GM12878 (cell line): Measurements from ENCODE around the gene ANKRD30B. TPM values are rescaled to one million over a fixed set of nuclear protein-coding genes. Genes with fewer than 3 reads are reported as not detected.
"Not testable (repeated sequence)": the region's sequence is repeated elsewhere in the genome, so short reads cannot be mapped to it uniquely, and the experiment has no call there.

ENCODE experiments used
- ATAC-seq: fragments of 200-7000 bp; cut with Tn5 transposase; 3 replicates; pipeline ENCODE4 v1.9.1; 2020; ENCODE audit warnings: mild to moderate bottlenecking, moderate library complexity
- BruUV-seq: library from RNA; stranded (reverse); fragments of 400-500 nt; replicated peaks from 2 replicates; lab custom pipeline; 2021; lab: Mats Ljungman, UMichigan
- CTCF ChIA-PET: fragments of 300-600 bp; sonication (Branson Sonifier 250); formaldehyde crosslinking; extraction: SDS; loops from one replicate; lab custom pipeline; 2021; ENCODE audit warnings: inconsistent platforms; lab: Yijun Ruan, JAX
- POLR2A ChIA-PET: fragments of 350-600 bp; formaldehyde crosslinking; extraction: SDS; loops from one replicate; lab custom pipeline; 2021; ENCODE audit warnings: inconsistent platforms; lab: Charles Lee
- RAD21 ChIA-PET: fragments of 300-600 bp; sonication (Branson Sonifier 250); formaldehyde crosslinking; loops from one replicate; lab custom pipeline; 2023; ENCODE audit warnings: antibody characterized with exemption; ENCODE audit not compliant: unreplicated experiment; lab: Charles Lee
- SMC1A ChIA-PET: fragments of 300-600 bp; sonication (Branson Sonifier 250); formaldehyde crosslinking; loops from one replicate; lab custom pipeline; 2023; ENCODE audit not compliant: unreplicated experiment, uncharacterized antibody; lab: Charles Lee
- DNase-seq: peaks from one replicate; pipeline ENCODE4 v3.0.0-alpha.2; 2011; ENCODE audit warnings: low read depth, low spot score
- FAIRE-seq: peaks from 3 replicates; lab custom pipeline; 2011; peaks lifted over from hg19 to GRCh38; lab: Jason Lieb, UNC
- H2AFZ ChIP-seq: 2 replicates; pipeline ENCODE4 v1.6.0; 2011; ENCODE audit warnings: low read depth, low read length, control low read depth; ENCODE audit not compliant: control insufficient read depth
- H3K27ac ChIP-seq: 2 replicates; pipeline ENCODE4 v1.5.1; 2011; ENCODE audit warnings: control low read depth; ENCODE audit not compliant: control insufficient read depth, insufficient read depth
- H3K27me3 ChIP-seq, 2 experiments: replicated peaks in 1 of 2; 2 replicates each; pipeline versions ENCODE4 v1.6.0 to v1.6.1; 2011; ENCODE audit warnings: low read length in 1 of 2; ENCODE audit not compliant: control insufficient read depth in 2 of 2, insufficient read depth in 2 of 2
- H3K36me3 ChIP-seq, 2 experiments: 2 replicates each; pipeline ENCODE4 v1.5.1; 2011; ENCODE audit warnings: low read length in 1 of 2; ENCODE audit not compliant: control insufficient read depth in 2 of 2, insufficient read depth in 2 of 2
- H3K4me1 ChIP-seq: 2 replicates; pipeline ENCODE4 v1.6.1; 2011; ENCODE audit warnings: mild to moderate bottlenecking, low read length, moderate library complexity, mixed read lengths; ENCODE audit not compliant: control insufficient read depth, insufficient read depth
- H3K4me2 ChIP-seq: 2 replicates; pipeline ENCODE4 v1.6.0; 2011; ENCODE audit warnings: control low read depth; ENCODE audit not compliant: control insufficient read depth, insufficient read depth
- H3K4me3 ChIP-seq: fragments of 200-600 bp; sonication (generic); 2 replicates; pipeline ENCODE4 v1.5.1; 2016
- H3K79me2 ChIP-seq: 2 replicates; pipeline ENCODE4 v1.6.0; 2011; ENCODE audit warnings: low read length; ENCODE audit not compliant: control insufficient read depth, insufficient read depth
- H3K9ac ChIP-seq: 2 replicates; pipeline ENCODE4 v1.8.0; 2011; ENCODE audit warnings: low read length, control low read depth, mixed read lengths; ENCODE audit not compliant: control insufficient read depth, insufficient read depth
- H3K9me3 ChIP-seq: replicated peaks from 3 replicates; pipeline ENCODE4 v1.5.1; 2011; ENCODE audit warnings: mild to moderate bottlenecking, low read length; ENCODE audit not compliant: control insufficient read depth, insufficient read depth
- H4K20me1 ChIP-seq: 2 replicates; pipeline ENCODE4 v1.6.0; 2011; ENCODE audit not compliant: control insufficient read depth, insufficient read depth
- WRNIP1 ChIP-seq: IDR thresholded peaks from 2 replicates; pipeline ENCODE4 v1.6.1; 2011; ENCODE audit warnings: low read depth, low read length, improper control_type of control experiment, borderline replicate concordance
- ZBED1 ChIP-seq: IDR thresholded peaks from 2 replicates; pipeline ENCODE4 v1.6.1; 2016; ENCODE audit warnings: borderline replicate concordance
- WGBS: methylation state at CpG from one replicate; pipeline ENCODE4 v1.1.6; 2016; ENCODE audit warnings: low lambda C conversion rate; ENCODE audit not compliant: insufficient replicate concordance, insufficient coverage; ENCODE audit errors: missing lambda C conversion rate; 5-methylcytosine and 5-hydroxymethylcytosine counted together
- in situ Hi-C: fragments of 300-500 bp; cut with MboI; formaldehyde crosslinking; loops from 9 replicates; pipeline ENCODE4 v1.14.3; 2018; ENCODE audit warnings: mixed read lengths
- intact Hi-C: fragments of 100-400 bp; cut with micrococcal nuclease; formaldehyde crosslinking; loops from one replicate; pipeline ENCODE4 v1.14.2; 2022; ENCODE audit not compliant: unreplicated experiment
- polyA plus RNA-seq, 11 experiments: library from polyadenylated mRNA; depleted of rRNA in 4 of 11; unstranded in 6 of 11; stranded (reverse) in 5 of 11; fragments of >200 nt; fragmentation: Nextera tagmentation in 4 of 11; fragmentation: Illumina TruSeq in 1 of 11; extraction: Ambion mirVana in 4 of 11; extraction: Trizol in 1 of 11; gene quantifications; 1 replicate in 1 of 11; 2 replicates in 10 of 11; pipeline versions ENCODE4 v1.2.1 to v1.2.3, GENCODE V29; 2011 to 2016; ENCODE audit warnings: inconsistent platforms in 2 of 11, missing spikeins in 2 of 11, low read depth in 1 of 11
- total RNA-seq, 4 experiments: library from RNA; depleted of rRNA in 3 of 4; stranded (reverse); fragments of >200 nt in 3 of 4; fragmentation: Illumina TruSeq in 1 of 4; extraction: Trizol in 1 of 4; gene quantifications; 2 replicates each; pipeline versions ENCODE4 v1.2.1 to v1.2.3, GENCODE V29; 2013 to 2021

Gene ANKRD30B
- total and polyA plus RNA-seq, 10 of the 15 experiments (the other 5 are each of a cell fraction or from before 2014, with no cell fraction given) = not detected

- TF ChIP-seq ZBED1 (no peak), WRNIP1 (no peak)
These were observed 36.2 kb downstream of the ANKRD30B start (continued) for GRCh38 chr18:14784133-14784532.

GRCh38 chr18:14796876-14797275 is 48.9 kb downstream of the ANKRD30B start:
- H3K4me1 ChIP-seq, FAIRE-seq, POLR2A ChIA-PET, H3K27me3 ChIP-seq, H3K36me3 ChIP-seq, intact Hi-C loops, H3K4me2 ChIP-seq, H4K20me1 ChIP-seq, BruUV-seq, RAD21 ChIA-PET, H3K27ac ChIP-seq, H3K4me3 ChIP-seq, DNase-seq, H3K79me2 ChIP-seq, in situ Hi-C loops, CTCF ChIA-PET, H3K9ac ChIP-seq, ATAC-seq, H3K9me3 ChIP-seq, SMC1A ChIA-PET, H2AFZ ChIP-seq: not testable (repeated sequence)
- 31% methylated on average over 3 of the region's 3 CpGs for WGBS

GRCh38 chr18:14797969-14798764 is 50.2 kb downstream of the ANKRD30B start:
- H3K79me2 ChIP-seq, H3K27me3 ChIP-seq, RAD21 ChIA-PET, H3K27ac ChIP-seq, BruUV-seq, intact Hi-C loops, H3K9ac ChIP-seq, ATAC-seq, H3K36me3 ChIP-seq, H4K20me1 ChIP-seq, FAIRE-seq, POLR2A ChIA-PET, in situ Hi-C loops, SMC1A ChIA-PET, H3K4me2 ChIP-seq, H2AFZ ChIP-seq, H3K4me3 ChIP-seq, H3K4me1 ChIP-seq, H3K9me3 ChIP-seq, CTCF ChIA-PET, DNase-seq: not testable (repeated sequence)
- 34% methylated on average over 11 of the region's 12 CpGs for WGBS

- POLR2A ChIA-PET, SMC1A ChIA-PET, FAIRE-seq, H2AFZ ChIP-seq, BruUV-seq, H3K27ac ChIP-seq, intact Hi-C loops, H3K9me3 ChIP-seq, H3K4me2 ChIP-seq, H3K4me3 ChIP-seq, CTCF ChIA-PET, H3K9ac ChIP-seq, DNase-seq, H3K36me3 ChIP-seq, H3K4me1 ChIP-seq, ATAC-seq, RAD21 ChIA-PET, H4K20me1 ChIP-seq, H3K27me3 ChIP-seq, in situ Hi-C loops, H3K79me2 ChIP-seq: not testable (repeated sequence)
- WGBS = 68% methylated on average over 9 of the region's 13 CpGs
These were observed 63.1 kb downstream of the ANKRD30B start for GRCh38 chr18:14811081-14811480.
